ENCODE results near the gene ZDHHC11B. TPM values are rescaled to one million over a fixed set of nuclear protein-coding genes. Genes with fewer than 3 reads are reported as not detected.
"Not testable (repeated sequence)": the region's sequence is repeated elsewhere in the genome, so short reads cannot be mapped to it uniquely, and the experiment has no call there.

Gene ZDHHC11B
- polyA plus RNA-seq, 1 donor from 2014 or later = 9.9 TPM

DNA sequence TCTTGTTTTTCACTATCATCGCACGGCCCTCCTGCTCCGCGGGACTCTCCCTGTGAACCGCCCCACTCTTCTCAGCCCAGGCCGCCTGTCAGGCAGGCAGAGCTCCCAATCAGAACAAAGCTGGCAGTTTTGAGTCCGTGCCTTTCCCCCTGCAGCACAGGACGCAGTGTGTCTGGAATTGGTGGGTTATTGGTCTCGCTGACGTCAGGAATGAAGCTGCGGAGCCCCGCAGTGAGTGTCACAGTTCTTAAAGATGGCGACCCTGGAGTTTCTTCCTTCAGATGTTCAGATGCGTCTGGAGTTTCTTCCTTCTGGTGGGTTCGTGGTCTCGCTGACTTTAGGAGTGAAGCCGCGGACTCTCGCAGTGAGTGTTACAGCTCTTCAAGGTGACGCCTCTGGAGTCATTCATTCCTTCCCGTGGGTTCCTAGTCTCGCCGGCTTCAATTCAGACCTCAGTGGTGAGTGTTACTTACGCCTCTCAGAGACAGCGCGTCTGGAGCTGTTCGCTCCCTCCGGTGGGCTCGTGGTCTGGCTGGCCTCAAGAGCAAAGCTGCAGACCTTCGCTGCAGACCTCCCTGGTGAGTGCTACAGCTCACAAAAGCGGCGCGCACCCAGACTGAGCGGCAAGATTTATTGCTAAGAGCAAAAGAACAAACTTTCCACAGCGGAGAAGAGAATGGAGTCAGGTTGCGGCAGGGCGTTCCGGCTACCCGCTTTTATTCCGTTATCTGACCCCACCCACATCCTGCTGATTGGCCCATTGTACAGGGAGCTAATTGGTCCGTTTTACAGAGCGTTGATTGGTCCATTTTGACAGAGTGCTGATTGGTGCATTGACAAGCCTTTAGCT lies 7.4 kb downstream of the ZDHHC11B start:
- Histone ChIP-seq H3F3A (ENCODE audit: insufficient read depth, low read length, poor library complexity, severe bottlenecking) (no peaks in the 10 kb centered on the region), H4K20me1 (ENCODE audit: insufficient read depth) (no peaks in the 10 kb centered on the region), H3K27me3 (ENCODE audit: insufficient read depth, low read depth, low read length) (no peaks in the 10 kb centered on the region), H3K9me3 (ENCODE audit: low read length) (no peaks in the 10 kb centered on the region), H3K9ac (ENCODE audit: low read length) (no peak overlapping the region), H3K79me2 (replicated peaks; ENCODE audit: insufficient read depth, low read length) (no peaks in the 10 kb centered on the region), H3K4me3 (ENCODE audit: low read length) (no peak overlapping the region), H2AFZ (ENCODE audit: low read depth, low read length) (no peak overlapping the region), H3K36me3 (ENCODE audit: insufficient read depth, low read length) (no peaks in the 10 kb centered on the region), H3K9me2 (ENCODE audit: insufficient read depth, low read length) (no peaks in the 10 kb centered on the region), H3K27ac (ENCODE audit: low read length) (no peak overlapping the region), H3K4me2 (ENCODE audit: low read length) (no peak overlapping the region)
- no peak for TF ChIP-seq RAD21 (conservative IDR thresholded peaks at IDR 0.05)
- TF ChIP-seq, protein P1, sequence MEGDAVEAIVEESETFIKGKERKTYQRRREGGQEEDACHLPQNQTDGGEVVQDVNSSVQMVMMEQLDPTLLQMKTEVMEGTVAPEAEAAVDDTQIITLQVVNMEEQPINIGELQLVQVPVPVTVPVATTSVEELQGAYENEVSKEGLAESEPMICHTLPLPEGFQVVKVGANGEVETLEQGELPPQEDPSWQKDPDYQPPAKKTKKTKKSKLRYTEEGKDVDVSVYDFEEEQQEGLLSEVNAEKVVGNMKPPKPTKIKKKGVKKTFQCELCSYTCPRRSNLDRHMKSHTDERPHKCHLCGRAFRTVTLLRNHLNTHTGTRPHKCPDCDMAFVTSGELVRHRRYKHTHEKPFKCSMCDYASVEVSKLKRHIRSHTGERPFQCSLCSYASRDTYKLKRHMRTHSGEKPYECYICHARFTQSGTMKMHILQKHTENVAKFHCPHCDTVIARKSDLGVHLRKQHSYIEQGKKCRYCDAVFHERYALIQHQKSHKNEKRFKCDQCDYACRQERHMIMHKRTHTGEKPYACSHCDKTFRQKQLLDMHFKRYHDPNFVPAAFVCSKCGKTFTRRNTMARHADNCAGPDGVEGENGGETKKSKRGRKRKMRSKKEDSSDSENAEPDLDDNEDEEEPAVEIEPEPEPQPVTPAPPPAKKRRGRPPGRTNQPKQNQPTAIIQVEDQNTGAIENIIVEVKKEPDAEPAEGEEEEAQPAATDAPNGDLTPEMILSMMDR (IDR thresholded peaks at IDR 0.05; ENCODE audit: poor library complexity, severe bottlenecking) = no peak
- TF ChIP-seq TAF1 (IDR thresholded peaks at IDR 0.05; ENCODE audit: low read depth) = no peak
- no peak for TF ChIP-seq EZH2 (IDR thresholded peaks at IDR 0.05; ENCODE audit: borderline replicate concordance, insufficient read depth, low read length, poor library complexity, severe bottlenecking)
- TF ChIP-seq POLR2AphosphoS5 (IDR thresholded peaks at IDR 0.05) = no peak
- TF ChIP-seq SMC3 (conservative IDR thresholded peaks at IDR 0.05; ENCODE audit: poor library complexity) = no peak
- TF ChIP-seq, protein P2, sequence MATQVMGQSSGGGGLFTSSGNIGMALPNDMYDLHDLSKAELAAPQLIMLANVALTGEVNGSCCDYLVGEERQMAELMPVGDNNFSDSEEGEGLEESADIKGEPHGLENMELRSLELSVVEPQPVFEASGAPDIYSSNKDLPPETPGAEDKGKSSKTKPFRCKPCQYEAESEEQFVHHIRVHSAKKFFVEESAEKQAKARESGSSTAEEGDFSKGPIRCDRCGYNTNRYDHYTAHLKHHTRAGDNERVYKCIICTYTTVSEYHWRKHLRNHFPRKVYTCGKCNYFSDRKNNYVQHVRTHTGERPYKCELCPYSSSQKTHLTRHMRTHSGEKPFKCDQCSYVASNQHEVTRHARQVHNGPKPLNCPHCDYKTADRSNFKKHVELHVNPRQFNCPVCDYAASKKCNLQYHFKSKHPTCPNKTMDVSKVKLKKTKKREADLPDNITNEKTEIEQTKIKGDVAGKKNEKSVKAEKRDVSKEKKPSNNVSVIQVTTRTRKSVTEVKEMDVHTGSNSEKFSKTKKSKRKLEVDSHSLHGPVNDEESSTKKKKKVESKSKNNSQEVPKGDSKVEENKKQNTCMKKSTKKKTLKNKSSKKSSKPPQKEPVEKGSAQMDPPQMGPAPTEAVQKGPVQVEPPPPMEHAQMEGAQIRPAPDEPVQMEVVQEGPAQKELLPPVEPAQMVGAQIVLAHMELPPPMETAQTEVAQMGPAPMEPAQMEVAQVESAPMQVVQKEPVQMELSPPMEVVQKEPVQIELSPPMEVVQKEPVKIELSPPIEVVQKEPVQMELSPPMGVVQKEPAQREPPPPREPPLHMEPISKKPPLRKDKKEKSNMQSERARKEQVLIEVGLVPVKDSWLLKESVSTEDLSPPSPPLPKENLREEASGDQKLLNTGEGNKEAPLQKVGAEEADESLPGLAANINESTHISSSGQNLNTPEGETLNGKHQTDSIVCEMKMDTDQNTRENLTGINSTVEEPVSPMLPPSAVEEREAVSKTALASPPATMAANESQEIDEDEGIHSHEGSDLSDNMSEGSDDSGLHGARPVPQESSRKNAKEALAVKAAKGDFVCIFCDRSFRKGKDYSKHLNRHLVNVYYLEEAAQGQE (IDR thresholded peaks at IDR 0.05; ENCODE audit: borderline replicate concordance) = no peak
- no peak for TF ChIP-seq MXI1 (conservative IDR thresholded peaks at IDR 0.05; ENCODE audit: poor library complexity, severe bottlenecking)
- TF ChIP-seq EP300 (conservative IDR thresholded peaks at IDR 0.05; ENCODE audit: poor library complexity, severe bottlenecking) = no peak

DNA sequence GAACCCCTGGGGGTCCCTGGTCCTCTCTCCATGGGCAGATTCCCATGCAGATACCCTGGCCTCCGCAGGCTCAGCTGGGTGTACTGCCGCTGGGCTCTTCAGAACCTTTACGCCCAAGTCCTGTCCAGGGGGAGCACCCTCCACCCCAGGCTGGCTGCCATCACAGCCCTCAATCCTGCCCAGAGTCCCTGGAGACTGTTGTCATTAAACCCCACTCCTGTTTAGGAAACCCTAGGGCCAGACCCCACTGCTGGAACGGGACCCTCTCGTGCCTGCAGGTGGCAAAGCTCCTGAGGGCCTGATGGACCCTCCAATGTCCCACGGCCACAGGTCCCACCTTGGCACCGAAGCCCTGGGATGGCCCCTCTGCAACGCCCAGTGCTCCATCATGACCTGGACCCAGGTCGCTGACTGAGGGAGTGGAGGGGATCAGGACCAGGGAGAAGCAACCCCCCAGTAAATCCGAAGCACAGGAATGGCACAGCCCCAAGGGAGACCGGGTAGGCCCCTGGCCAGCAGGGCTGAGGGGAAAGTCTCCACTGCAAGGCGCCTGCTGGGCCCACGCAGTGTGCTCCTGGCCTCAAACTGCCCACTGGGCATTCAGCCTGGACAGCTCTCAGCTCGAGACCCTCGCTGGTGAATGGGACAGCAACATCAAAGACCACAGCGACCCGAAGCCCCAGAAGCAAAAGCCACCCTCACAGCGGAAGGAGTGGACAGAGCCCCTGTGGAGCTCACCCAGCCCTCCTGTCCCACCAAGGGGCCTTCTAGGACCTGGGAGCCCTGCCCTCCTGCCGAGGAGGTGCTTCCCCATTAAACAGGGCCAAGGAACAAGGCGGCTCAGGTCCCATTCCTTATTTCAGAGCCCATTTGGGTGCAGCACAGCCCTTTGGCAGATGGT lies 8.3 kb downstream of the ZDHHC11B start:
- no peaks in the 10 kb centered on the region for H3K9me3 ChIP-seq (ENCODE audit: low read length)
- no peak overlapping the region for H3K4me2 ChIP-seq (ENCODE audit: low read length)
- H3K36me3 ChIP-seq (ENCODE audit: insufficient read depth, low read length) = no peaks in the 10 kb centered on the region
- no peaks in the 10 kb centered on the region for H3F3A ChIP-seq (ENCODE audit: insufficient read depth, low read length, poor library complexity, severe bottlenecking)
- H2AFZ ChIP-seq (ENCODE audit: low read depth, low read length) = no peak overlapping the region
- H3K9ac ChIP-seq (ENCODE audit: low read length) = no peak overlapping the region
- no peak for TF ChIP-seq POLR2AphosphoS5 (IDR thresholded peaks at IDR 0.05)
- no peaks in the 10 kb centered on the region for H4K20me1 ChIP-seq (ENCODE audit: insufficient read depth)
- no peaks in the 10 kb centered on the region for H3K27me3 ChIP-seq (ENCODE audit: insufficient read depth, low read depth, low read length)
- no peak overlapping the region for H3K4me3 ChIP-seq (ENCODE audit: low read length)
- no peak overlapping the region for H3K27ac ChIP-seq (ENCODE audit: low read length)
- no peaks in the 10 kb centered on the region for H3K79me2 ChIP-seq (replicated peaks; ENCODE audit: insufficient read depth, low read length)
- H3K9me2 ChIP-seq (ENCODE audit: insufficient read depth, low read length) = no peaks in the 10 kb centered on the region

DNA sequence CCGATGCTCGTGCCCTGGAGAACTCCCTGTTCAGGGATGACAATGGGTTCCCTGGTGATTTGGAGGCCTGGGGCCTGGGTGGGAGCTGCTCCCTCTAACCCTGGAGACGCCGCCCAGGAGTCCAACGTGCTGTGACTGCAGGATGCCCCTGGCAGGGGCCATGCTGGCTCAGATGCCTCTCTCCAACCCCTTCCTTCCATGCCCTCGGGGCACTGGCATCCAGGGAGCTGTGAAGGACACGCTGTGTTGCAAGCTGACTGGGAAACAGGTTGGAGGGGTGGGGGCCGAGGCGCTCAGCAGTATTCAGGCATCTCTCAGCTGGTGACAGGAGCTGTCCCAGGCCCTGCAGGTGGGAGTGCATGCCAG lies 9.0 kb downstream of the ZDHHC11B start:
- H2AFZ ChIP-seq (ENCODE audit: low read depth, low read length); H4K20me1 ChIP-seq (ENCODE audit: insufficient read depth); H3F3A ChIP-seq (ENCODE audit: insufficient read depth, low read length, poor library complexity, severe bottlenecking); H3K4me2 ChIP-seq (ENCODE audit: low read length); H3K27me3 ChIP-seq (ENCODE audit: insufficient read depth, low read depth, low read length); H3K4me3 ChIP-seq (ENCODE audit: low read length); H3K79me2 ChIP-seq (replicated peaks; ENCODE audit: insufficient read depth, low read length); H3K9me3 ChIP-seq (ENCODE audit: low read length); H3K9ac ChIP-seq (ENCODE audit: low read length); H3K9me2 ChIP-seq (ENCODE audit: insufficient read depth, low read length); H3K27ac ChIP-seq (ENCODE audit: low read length); H3K36me3 ChIP-seq (ENCODE audit: insufficient read depth, low read length): not testable (repeated sequence)

DNA sequence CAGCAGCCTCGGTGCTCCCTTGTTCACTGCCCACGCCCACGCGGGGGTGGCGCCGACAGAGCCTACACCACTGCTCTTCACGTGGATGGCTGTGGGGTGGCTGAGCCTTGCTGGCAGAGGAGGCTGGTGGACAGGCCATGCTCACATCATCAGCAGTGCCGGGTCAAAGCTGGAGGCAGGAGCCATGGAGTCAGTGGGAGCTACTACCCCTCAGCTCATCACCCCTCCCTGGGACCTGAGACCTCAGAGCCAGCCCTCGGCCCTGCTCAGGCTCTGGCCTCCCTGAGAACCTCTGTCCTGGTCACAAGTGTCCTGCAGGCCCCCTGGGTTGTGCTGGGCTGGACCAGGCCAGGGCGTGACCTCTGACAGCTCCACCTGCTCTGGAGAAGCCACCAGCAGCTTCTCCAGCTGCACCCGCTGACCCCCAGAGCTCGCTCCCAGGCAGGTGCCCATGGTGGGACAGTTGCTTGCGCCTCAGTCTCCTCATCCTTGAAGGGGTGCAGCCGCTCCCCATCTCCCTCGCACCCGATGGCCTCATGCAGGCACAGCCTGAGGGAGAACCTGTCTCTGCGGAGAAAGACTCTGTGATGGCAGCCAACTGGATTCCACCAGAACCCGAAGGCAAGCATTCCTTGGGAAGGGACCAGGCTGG lies 9.5 kb downstream of the ZDHHC11B start:
- H3K79me2 ChIP-seq (replicated peaks; ENCODE audit: insufficient read depth, low read length); H3K36me3 ChIP-seq (ENCODE audit: insufficient read depth, low read length); H2AFZ ChIP-seq (ENCODE audit: low read depth, low read length); H3K9ac ChIP-seq (ENCODE audit: low read length); H3F3A ChIP-seq (ENCODE audit: insufficient read depth, low read length, poor library complexity, severe bottlenecking); H4K20me1 ChIP-seq (ENCODE audit: insufficient read depth); H3K27ac ChIP-seq (ENCODE audit: low read length); H3K4me3 ChIP-seq (ENCODE audit: low read length); H3K9me2 ChIP-seq (ENCODE audit: insufficient read depth, low read length); H3K4me2 ChIP-seq (ENCODE audit: low read length); H3K9me3 ChIP-seq (ENCODE audit: low read length); H3K27me3 ChIP-seq (ENCODE audit: insufficient read depth, low read depth, low read length): not testable (repeated sequence)
